PC-3 (cell line): Measurements from ENCODE around the gene CMTR2. TPM values are rescaled to one million over a fixed set of nuclear protein-coding genes. Genes with fewer than 3 reads are reported as not detected.
A peak's percentile ranks its signal among the peaks of the same experiment; 100 is the strongest.

Source experiments
- ATAC-seq: fragments of 200-7000 bp; cut with Tn5 transposase; 2 replicates; pipeline ENCODE4 v1.9.1; 2020; ENCODE audit warnings: mild to moderate bottlenecking, moderate library complexity
- Bru-seq: library from RNA; stranded (reverse); fragments of 400-500 nt; gene quantifications from one replicate; lab custom pipeline; 2021; lab: Mats Ljungman, UMichigan
- BruChase-seq, 2 experiments: library from RNA; stranded (reverse); fragments of 400-500 nt; gene quantifications; one replicate each; lab custom pipeline; 2021; lab: Mats Ljungman, UMichigan
- BruUV-seq: library from RNA; stranded (reverse); fragments of 400-500 nt; replicated peaks from 2 replicates; lab custom pipeline; 2021; lab: Mats Ljungman, UMichigan
- CTCF ChIA-PET: fragments of 300-600 bp; sonication (Branson Sonifier 250); formaldehyde crosslinking; loops from one replicate; lab custom pipeline; 2022; ENCODE audit warnings: antibody characterized with exemption; lab: Charles Lee
- POLR2A ChIA-PET: fragments of 300-600 bp; sonication (Branson Sonifier 250); formaldehyde crosslinking; loops from one replicate; lab custom pipeline; 2022; ENCODE audit warnings: antibody characterized with exemption; ENCODE audit not compliant: unreplicated experiment; lab: Charles Lee
- DNase-seq: peaks from one replicate; pipeline ENCODE4 v3.0.0-alpha.2; 2015
- H2AFZ ChIP-seq: fragments of 300-600 bp; sonication (generic); 2 replicates; pipeline ENCODE4 v1.6.0; 2016; ENCODE audit warnings: antibody characterized with exemption, low read length
- H3F3A ChIP-seq: fragments of 300-600 bp; sonication (generic); one replicate; pipeline ENCODE4 v1.6.0; 2017; ENCODE audit warnings: antibody characterized with exemption, low read length, control low read depth, mild to moderate bottlenecking; ENCODE audit not compliant: unreplicated experiment
- H3K27ac ChIP-seq: fragments of 300-600 bp; sonication (generic); 2 replicates; pipeline ENCODE4 v1.5.1; 2016; ENCODE audit warnings: mild to moderate bottlenecking, low read length
- H3K27me3 ChIP-seq: fragments of 300-600 bp; sonication (generic); 2 replicates; pipeline ENCODE4 v1.6.1; 2016; ENCODE audit warnings: low read length, mixed read lengths
- H3K36me3 ChIP-seq: fragments of 300-600 bp; sonication (generic); 2 replicates; pipeline ENCODE4 v1.6.1; 2016; ENCODE audit warnings: low read depth, mixed run types, low read length, mixed read lengths
- H3K4me1 ChIP-seq: fragments of 300-600 bp; sonication (generic); 2 replicates; pipeline ENCODE4 v1.5.1; 2016; ENCODE audit warnings: low read length; ENCODE audit not compliant: insufficient read depth
- H3K4me2 ChIP-seq: fragments of 300-600 bp; sonication (generic); 2 replicates; pipeline ENCODE4 v1.6.0; 2016; ENCODE audit warnings: low read length
- H3K4me3 ChIP-seq: fragments of 300-600 bp; sonication (generic); 2 replicates; pipeline ENCODE4 v1.5.1; 2016; ENCODE audit warnings: mild to moderate bottlenecking, low read length, mixed read lengths
- H3K79me2 ChIP-seq: fragments of 300-600 bp; sonication (generic); 2 replicates; pipeline ENCODE4 v1.6.1; 2017; ENCODE audit warnings: low read length, mixed read lengths
- H3K9ac ChIP-seq: fragments of 300-600 bp; sonication (generic); 2 replicates; pipeline ENCODE4 v1.6.0; 2016; ENCODE audit warnings: mild to moderate bottlenecking, low read length
- H3K9me2 ChIP-seq: fragments of 300-600 bp; sonication (generic); replicated peaks from 2 replicates; pipeline ENCODE4 v1.6.1; 2016; ENCODE audit warnings: mixed run types, low read length, mixed read lengths
- H3K9me3 ChIP-seq: fragments of 300-600 bp; sonication (generic); 2 replicates; pipeline ENCODE4 v1.6.1; 2016; ENCODE audit warnings: low read length, mixed read lengths
- H4K20me1 ChIP-seq: fragments of 300-600 bp; sonication (generic); 2 replicates; pipeline ENCODE4 v1.6.1; 2016; ENCODE audit warnings: low read length, mixed read lengths
- CTCF ChIP-seq: fragments of 300-600 bp; sonication (generic); conservative IDR thresholded peaks from 2 replicates; pipeline ENCODE4 v1.5.1; 2017; ENCODE audit warnings: antibody characterized with exemption, low read depth, mild to moderate bottlenecking, low read length
- EZH2 ChIP-seq: fragments of 300-600 bp; sonication (generic); IDR thresholded peaks from one replicate; pipeline ENCODE4 v1.6.1; 2017; ENCODE audit warnings: antibody characterized with exemption, mild to moderate bottlenecking, low read length; ENCODE audit not compliant: unreplicated experiment
- EZH2phosphoT487 ChIP-seq: fragments of 300-600 bp; sonication (generic); IDR thresholded peaks from 2 replicates; pipeline ENCODE4 v1.6.1; 2018; ENCODE audit warnings: mild to moderate bottlenecking, antibody characterized with exemption, low read length, borderline replicate concordance
- intact Hi-C: fragments of 100-400 bp; cut with micrococcal nuclease; formaldehyde crosslinking; loops from 2 replicates; pipeline ENCODE4 v1.9.0; 2023
- long read RNA-seq: library from polyadenylated mRNA; unstranded; transcript quantifications from one replicate; pipeline ENCODE4 v2.0.0, GENCODE V29; 2021; ENCODE audit not compliant: unreplicated experiment
- total RNA-seq: library from RNA; depleted of rRNA; stranded (reverse); fragments of >200 nt; gene quantifications from 2 replicates; pipeline ENCODE4 v1.2.3, GENCODE V29; 2014; rRNA removed

Gene CMTR2
- 14.7 and 15.3 TPM in 2 replicates for total RNA-seq
- percentile 69 among the genes with signal in this experiment for Bru-seq, nascent RNA
- BruChase-seq, experiment 1, labeled RNA remaining after a 6-hour chase = percentile 91 among the genes with signal in this experiment
- BruChase-seq, experiment 2, labeled RNA remaining after a 2-hour chase = percentile 91 among the genes with signal in this experiment
- long read RNA-seq, full-length matches to known transcripts = 19 of 34 reads
- long read RNA-seq, partial matches to known transcripts = 1 of 34 reads
- long read RNA-seq, other reads (novel, unspliced or antisense) = 14 of 34 reads

GRCh38 chr16:71288890-71289731 lies at the start of gene CMTR2:
Gene CMTR2 (minus strand): TSS chr16:71289402. CDS start chr16:71285920, 3,482 bp downstream.
- no peaks in the 10 kb centered on the region for H4K20me1 ChIP-seq

GRCh38 chr16:71338632-71339031 lies 49.4 kb upstream of the CMTR2 start:
- no peak overlapping the region for H3K4me3 ChIP-seq
- H3K4me1 ChIP-seq = peaks cover 13% of the 10 kb centered on the region
- H3K36me3 ChIP-seq = no peaks in the 10 kb centered on the region
- CTCF ChIA-PET = interaction anchor here (0.6 kb wide), 1 partner anchor 27 kb away, joined by 3 read pairs; no protein-coding TSS in a partner anchor
- no peaks in the 10 kb centered on the region for H4K20me1 ChIP-seq
- TF ChIP-seq EZH2 (no peak), EZH2phosphoT487 (no peak), CTCF (no peak)
- H3F3A ChIP-seq = no peaks in the 10 kb centered on the region
- no peaks in the 10 kb centered on the region for H3K9me3 ChIP-seq
- no peaks in the 10 kb centered on the region for H3K9me2 ChIP-seq
- no peak overlapping the region for H3K27ac ChIP-seq
- BruUV-seq = no TSS peak
- no peaks in the 10 kb centered on the region for H3K27me3 ChIP-seq
- DNase-seq (no peak), ATAC-seq (no peak)
- no peak overlapping the region for H3K9ac ChIP-seq
- POLR2A ChIA-PET = no interaction called here
- intact Hi-C loops = no loop called here
- H3K4me2 ChIP-seq = no peak overlapping the region
- H2AFZ ChIP-seq = no peak overlapping the region
- no peaks in the 10 kb centered on the region for H3K79me2 ChIP-seq

More at GRCh38 chr16:71288890-71289731, at the start of gene CMTR2:
- Histone ChIP-seq H3K9ac (peak within 1 kb of the TSS; percentile 90), H3K79me2 (peaks cover 18% of the 10 kb centered on the region), H3K4me1 (peaks cover 17% of the 10 kb centered on the region), H3K36me3 (peaks cover 9% of the 10 kb centered on the region; the same call in 1 of the 2 replicates), H3K9me2 (no peaks in the 10 kb centered on the region), H3F3A (no peaks in the 10 kb centered on the region), H3K27ac (peak within 1 kb of the TSS; percentile 73), H2AFZ (peak within 1 kb of the TSS; percentile 85), H3K4me3 (peak within 1 kb of the TSS; percentile 87), H3K9me3 (no peaks in the 10 kb centered on the region), H3K27me3 (no peaks in the 10 kb centered on the region), H3K4me2 (peak within 1 kb of the TSS; percentile 95)
- POLR2A ChIA-PET = interaction anchor here (1.0 kb wide), 1 partner anchor 13 kb away, joined by 11 read pairs; no protein-coding TSS in a partner anchor
- peak; percentile 95 for DNase-seq
- no peak for TF ChIP-seq CTCF
- TF ChIP-seq EZH2 = no peak
- no peak for TF ChIP-seq EZH2phosphoT487
- intact Hi-C loops = no loop called here
- CTCF ChIA-PET = interaction anchor here (0.6 to 1.0 kb wide), 2 partner anchors 23 to 44 kb away, joined by 3 to 4 read pairs; no protein-coding TSS in a partner anchor
- peak; percentile 94 for ATAC-seq
- no TSS peak for BruUV-seq
